H9 (cell line): Measurements from ENCODE around the gene OS9. TPM values are rescaled to one million over a fixed set of nuclear protein-coding genes. Genes with fewer than 3 reads are reported as not detected.

Experiments used
- DNase-seq: peaks from one replicate; pipeline ENCODE4 v3.0.0-alpha.2; 2017
- H2AFZ ChIP-seq: one replicate; pipeline ENCODE4 v1.6.1; 2013; ENCODE audit warnings: mild to moderate bottlenecking, low read length, control low read depth, moderate library complexity
- H2AK5ac ChIP-seq: 2 replicates; pipeline ENCODE4 v1.6.1; 2013; ENCODE audit warnings: low read length, control low read depth, mixed read lengths; ENCODE audit not compliant: insufficient read length
- H2BK120ac ChIP-seq: one replicate; pipeline ENCODE4 v1.6.1; 2013; ENCODE audit warnings: low read depth, mild to moderate bottlenecking, low read length, control low read depth, inconsistent platforms; ENCODE audit not compliant: poor library complexity, severe bottlenecking
- H2BK12ac ChIP-seq: 2 replicates; pipeline ENCODE4 v1.6.1; 2013; ENCODE audit warnings: low read length, control low read depth, mixed read lengths, low read depth; ENCODE audit not compliant: insufficient read length
- H2BK15ac ChIP-seq: 2 replicates; pipeline ENCODE4 v1.6.1; 2013; ENCODE audit warnings: low read depth, low read length, control low read depth
- H2BK20ac ChIP-seq: one replicate; pipeline ENCODE4 v1.6.1; 2013; ENCODE audit warnings: low read depth, mild to moderate bottlenecking, low read length, control low read depth, inconsistent platforms; ENCODE audit not compliant: poor library complexity, severe bottlenecking
- H2BK5ac ChIP-seq: 2 replicates; pipeline ENCODE4 v1.6.1; 2013; ENCODE audit warnings: low read length, control low read depth, mixed read lengths; ENCODE audit not compliant: insufficient read length
- H3K14ac ChIP-seq: 2 replicates; pipeline ENCODE4 v1.6.1; 2013; ENCODE audit warnings: low read length, control low read depth; ENCODE audit not compliant: insufficient read depth
- H3K18ac ChIP-seq: 2 replicates; pipeline ENCODE4 v1.6.1; 2013; ENCODE audit warnings: low read depth, mild to moderate bottlenecking, mixed read lengths, low read length, control low read depth; ENCODE audit not compliant: insufficient read length
- H3K23ac ChIP-seq: 2 replicates; pipeline ENCODE4 v1.6.1; 2013; ENCODE audit warnings: low read length, control low read depth, mixed read lengths, low read depth; ENCODE audit not compliant: insufficient read length
- H3K23me2 ChIP-seq: 2 replicates; pipeline ENCODE4 v1.6.1; 2013; ENCODE audit warnings: low read depth, mild to moderate bottlenecking, mixed read lengths, low read length, control low read depth; ENCODE audit not compliant: insufficient read length, poor library complexity, severe bottlenecking
- H3K27ac ChIP-seq: 2 replicates; pipeline ENCODE4 v1.5.1; 2013; ENCODE audit warnings: low read length, control low read depth, mixed read lengths, low read depth; ENCODE audit not compliant: insufficient read length
- H3K27me3 ChIP-seq: 2 replicates; pipeline ENCODE4 v1.6.1; 2013; ENCODE audit warnings: low read length, control low read depth, inconsistent platforms; ENCODE audit not compliant: insufficient read depth
- H3K4ac ChIP-seq: 2 replicates; pipeline ENCODE4 v1.6.1; 2013; ENCODE audit warnings: low read depth, mild to moderate bottlenecking, control low read depth, inconsistent platforms, low read length, moderate library complexity
- H3K4me1 ChIP-seq: 2 replicates; pipeline ENCODE4 v1.6.1; 2013; ENCODE audit warnings: low read length, control low read depth, inconsistent platforms; ENCODE audit not compliant: insufficient read depth
- H3K4me2 ChIP-seq: 2 replicates; pipeline ENCODE4 v1.6.1; 2013; ENCODE audit warnings: low read length, control low read depth, mixed read lengths; ENCODE audit not compliant: insufficient read length, insufficient read depth
- H3K56ac ChIP-seq: 2 replicates; pipeline ENCODE4 v1.6.1; 2013; ENCODE audit warnings: low read depth, mild to moderate bottlenecking, mixed read lengths, low read length, control low read depth; ENCODE audit not compliant: insufficient read length
- H3K79me1 ChIP-seq: 2 replicates; pipeline ENCODE4 v1.6.1; 2013; ENCODE audit warnings: low read depth, mild to moderate bottlenecking, moderate library complexity, low read length, control low read depth, inconsistent platforms; ENCODE audit not compliant: insufficient read depth, poor library complexity, severe bottlenecking
- H3K79me2 ChIP-seq: 2 replicates; pipeline ENCODE4 v1.6.1; 2013; ENCODE audit warnings: low read length, control low read depth, inconsistent platforms; ENCODE audit not compliant: insufficient read depth
- H3K9ac ChIP-seq: 2 replicates; pipeline ENCODE4 v1.6.1; 2013; ENCODE audit warnings: low read length, control low read depth, mixed read lengths; ENCODE audit not compliant: insufficient read length; ENCODE audit errors: extremely low read depth
- H3K9me3 ChIP-seq: one replicate; pipeline ENCODE4 v1.6.1; 2013; ENCODE audit warnings: low read depth, low read length, inconsistent platforms; ENCODE audit not compliant: control insufficient read depth
- H3T11ph ChIP-seq: one replicate; pipeline ENCODE4 v1.6.1; 2013; ENCODE audit warnings: mild to moderate bottlenecking, low read length, control low read depth, inconsistent platforms
- H4K20me1 ChIP-seq: one replicate; pipeline ENCODE4 v1.6.1; 2013; ENCODE audit not compliant: control insufficient read depth, insufficient read length, insufficient read depth
- H4K5ac ChIP-seq: 2 replicates; pipeline ENCODE4 v1.6.1; 2013; ENCODE audit warnings: low read depth, mild to moderate bottlenecking, mixed read lengths, low read length, control low read depth; ENCODE audit not compliant: insufficient read length
- H4K8ac ChIP-seq: replicated peaks from 2 replicates; pipeline ENCODE4 v1.6.1; 2013; ENCODE audit warnings: low read length, control low read depth, mixed read lengths, low read depth; ENCODE audit not compliant: insufficient read length
- H4K91ac ChIP-seq: 2 replicates; pipeline ENCODE4 v1.6.1; 2013; ENCODE audit warnings: low read depth, mild to moderate bottlenecking, moderate library complexity, mixed read lengths, low read length, control low read depth; ENCODE audit not compliant: insufficient read length
- H3K27ac Mint-ChIP-seq, 3 experiments: 2 replicates in 2 of 3; 3 replicates in 1 of 3; pipeline ENCODE4 v1.8.0; 2020 to 2021; ENCODE audit warnings: mixed read lengths in 3 of 3, mild to moderate bottlenecking in 1 of 3, moderate library complexity in 1 of 3
- H3K27me3 Mint-ChIP-seq: 2 replicates; pipeline ENCODE4 v1.8.0; 2021; ENCODE audit warnings: low read depth, mild to moderate bottlenecking, moderate library complexity, mixed read lengths
- H3K36me3 Mint-ChIP-seq, 3 experiments: 2 replicates in 2 of 3; 3 replicates in 1 of 3; pipeline ENCODE4 v1.8.0; 2020 to 2021; ENCODE audit warnings: low read depth in 3 of 3, mixed read lengths in 3 of 3; ENCODE audit not compliant: insufficient read depth in 1 of 3
- H3K4me1 Mint-ChIP-seq, 2 experiments: 2 replicates each; pipeline ENCODE4 v1.8.0; 2020; ENCODE audit warnings: mixed read lengths in 2 of 2
- H3K4me3 Mint-ChIP-seq, 2 experiments: 2 replicates in 1 of 2; 3 replicates in 1 of 2; pipeline ENCODE4 v1.8.0; 2020 to 2021; ENCODE audit warnings: mild to moderate bottlenecking in 2 of 2, mixed read lengths in 2 of 2, moderate library complexity in 1 of 2
- H3K9me3 Mint-ChIP-seq, 2 experiments: 2 replicates in 1 of 2; 3 replicates in 1 of 2; pipeline ENCODE4 v1.8.0; 2020; ENCODE audit warnings: mild to moderate bottlenecking in 2 of 2, mixed read lengths in 2 of 2, moderate library complexity in 1 of 2
- CTCF ChIP-seq: fragments of 200-600 bp; sonication (generic); conservative IDR thresholded peaks from 3 replicates; pipeline ENCODE4 v1.8.0; 2021; ENCODE audit warnings: antibody characterized with exemption, mild to moderate bottlenecking
- WGBS: extraction: QIAGEN DNeasy Blood & Tissue Kit; methylation state at CpG from one replicate; pipeline ENCODE4 v1.1.7; 2013; ENCODE audit warnings: missing lambda C conversion rate, low lambda C conversion rate, mixed read lengths; ENCODE audit not compliant: insufficient read length; ENCODE audit errors: extremely low coverage; 5-methylcytosine and 5-hydroxymethylcytosine counted together
- total RNA-seq: library from RNA; stranded (reverse); gene quantifications from 2 replicates; pipeline ENCODE4 v1.2.1, GENCODE V29; 2021

Gene OS9
- total RNA-seq, 1 experiment from 2014 or later = 112 TPM

- H3K27ac ChIP-seq = peak within 1 kb of the TSS; percentile 4
- H3K23me2 ChIP-seq = peaks cover 4% of the 10 kb centered on the region
- H3K27me3 Mint-ChIP-seq = peaks cover 35% of the 10 kb centered on the region
- H3K56ac ChIP-seq = no peak within 1 kb of the TSS
- H3T11ph ChIP-seq = no peak within 1 kb of the TSS
- peak; percentile 98 for DNase-seq
- peaks cover 15% of the 10 kb centered on the region for H3K27me3 ChIP-seq
- H3K9me3 Mint-ChIP-seq = no peaks in the 10 kb centered on the region
- H2AFZ ChIP-seq = no peak within 1 kb of the TSS
- no peak within 1 kb of the TSS for H2BK120ac ChIP-seq
- no peak within 1 kb of the TSS for H3K4ac ChIP-seq
- no peaks in the 10 kb centered on the region for H3K9me3 ChIP-seq
- H3K4me1 ChIP-seq = peaks cover 2% of the 10 kb centered on the region; the same call in 1 of the 2 replicates
- H3K18ac ChIP-seq = peak within 1 kb of the TSS; percentile 86
- H3K9ac ChIP-seq = peak within 1 kb of the TSS; percentile 53
- peaks cover 11 to 14% of the 10 kb centered on the region in 2 experiments for H3K4me1 Mint-ChIP-seq
- peak within 1 kb of the TSS; percentile 70 for H3K4me2 ChIP-seq
- H3K27ac Mint-ChIP-seq = peak within 1 kb of the TSS; percentile 97 to 99 (median 99)
- no CpG with 5 or more reads among the region's 29 CpGs for WGBS
- H4K8ac ChIP-seq = no peak within 1 kb of the TSS
- peaks cover 15 to 43% (median 39%) of the 10 kb centered on the region in 3 experiments; a peak in 6 of 7 replicates for H3K36me3 Mint-ChIP-seq
- H2BK20ac ChIP-seq = no peak within 1 kb of the TSS
- H3K79me2 ChIP-seq = no peaks in the 10 kb centered on the region
- no peak within 1 kb of the TSS for H2BK5ac ChIP-seq
- no peak within 1 kb of the TSS for H4K5ac ChIP-seq
- H3K23ac ChIP-seq = no peak within 1 kb of the TSS
- H3K14ac ChIP-seq = peak within 1 kb of the TSS; percentile 75; the same call in 1 of the 2 replicates
- no peak within 1 kb of the TSS for H2BK12ac ChIP-seq
- H3K4me3 Mint-ChIP-seq = peak within 1 kb of the TSS; percentile 86 to 92
- no peaks in the 10 kb centered on the region for H4K20me1 ChIP-seq
- no peak for TF ChIP-seq CTCF
- H2AK5ac ChIP-seq = no peak within 1 kb of the TSS
- no peaks in the 10 kb centered on the region for H3K79me1 ChIP-seq
- no peak within 1 kb of the TSS for H2BK15ac ChIP-seq
- H4K91ac ChIP-seq = no peak within 1 kb of the TSS
These were observed 51.0 kb downstream of the OS9 start, which contains the start of gene TSPAN31 for GRCh38 chr12:57744777-57745484. TSS of gene TSPAN31 (plus strand) at chr12:57745039. CDS start at chr12:57745155, 116 bp downstream.
